ENCODE measurements around the gene DCHS2. TPM values are rescaled to one million over a fixed set of nuclear protein-coding genes. Genes with fewer than 3 reads are reported as not detected.

The DCHS2 gene
- total RNA-seq, 2 experiments from 2014 or later: not detected

DNA sequence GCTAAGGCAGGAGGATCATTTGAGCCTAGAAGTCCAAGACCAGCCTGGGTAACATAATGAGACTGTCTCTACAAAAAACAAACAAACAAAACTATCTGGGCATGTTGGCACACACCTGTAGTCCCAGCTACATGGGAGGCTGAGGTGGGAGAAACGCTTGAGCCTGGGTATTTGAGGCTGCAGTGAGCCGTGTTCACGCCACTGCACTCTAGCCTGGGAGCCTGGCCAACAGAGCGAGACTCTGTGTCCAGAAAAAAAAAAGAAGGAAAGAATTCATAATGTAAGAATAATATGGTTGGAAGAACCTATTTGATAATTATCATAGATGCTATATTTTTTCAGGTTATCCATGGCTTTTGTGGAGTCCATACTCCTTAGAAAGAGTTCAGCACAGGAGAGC, 26.0 kb upstream of the DCHS2 start:
- ChIA-PET CTCF (ENCODE audit: unreplicated experiment) (no interaction called here), POLR2A (interaction anchor here (0.6 to 2.0 kb wide), 6 partner anchors 12 to 101 kb away, joined by 3 to 8 read pairs (median 3); no protein-coding TSS in a partner anchor)
- H3K9me3 ChIP-seq (ENCODE audit: low read length): no peaks in the 10 kb centered on the region; the same call in 1 of the 2 replicates
- no peak for DNase-seq (ENCODE audit: low spot score)
- H3K36me3 ChIP-seq (ENCODE audit: insufficient read depth, low read length): no peaks in the 10 kb centered on the region
- H2AFZ ChIP-seq (ENCODE audit: low read length): no peak overlapping the region
- H3K79me2 ChIP-seq (ENCODE audit: insufficient read depth, low read depth, low read length): no peaks in the 10 kb centered on the region
- TF ChIP-seq EZH2phosphoT487 (IDR thresholded peaks at IDR 0.05; ENCODE audit: borderline replicate concordance, low read depth, low read length): no peak
- TF ChIP-seq, protein P1, sequence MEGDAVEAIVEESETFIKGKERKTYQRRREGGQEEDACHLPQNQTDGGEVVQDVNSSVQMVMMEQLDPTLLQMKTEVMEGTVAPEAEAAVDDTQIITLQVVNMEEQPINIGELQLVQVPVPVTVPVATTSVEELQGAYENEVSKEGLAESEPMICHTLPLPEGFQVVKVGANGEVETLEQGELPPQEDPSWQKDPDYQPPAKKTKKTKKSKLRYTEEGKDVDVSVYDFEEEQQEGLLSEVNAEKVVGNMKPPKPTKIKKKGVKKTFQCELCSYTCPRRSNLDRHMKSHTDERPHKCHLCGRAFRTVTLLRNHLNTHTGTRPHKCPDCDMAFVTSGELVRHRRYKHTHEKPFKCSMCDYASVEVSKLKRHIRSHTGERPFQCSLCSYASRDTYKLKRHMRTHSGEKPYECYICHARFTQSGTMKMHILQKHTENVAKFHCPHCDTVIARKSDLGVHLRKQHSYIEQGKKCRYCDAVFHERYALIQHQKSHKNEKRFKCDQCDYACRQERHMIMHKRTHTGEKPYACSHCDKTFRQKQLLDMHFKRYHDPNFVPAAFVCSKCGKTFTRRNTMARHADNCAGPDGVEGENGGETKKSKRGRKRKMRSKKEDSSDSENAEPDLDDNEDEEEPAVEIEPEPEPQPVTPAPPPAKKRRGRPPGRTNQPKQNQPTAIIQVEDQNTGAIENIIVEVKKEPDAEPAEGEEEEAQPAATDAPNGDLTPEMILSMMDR (conservative IDR thresholded peaks at IDR 0.05; ENCODE audit: low read length): no peak
- no peak overlapping the region for H3K27ac ChIP-seq (ENCODE audit: low read depth, low read length, poor library complexity, severe bottlenecking)
- H3K4me3 ChIP-seq (ENCODE audit: low read depth, low read length, poor library complexity, severe bottlenecking): no peak overlapping the region
- H3K4me1 ChIP-seq (ENCODE audit: insufficient read depth, low read length, poor library complexity, severe bottlenecking): no peaks in the 10 kb centered on the region
- H3K4me2 ChIP-seq (ENCODE audit: low read length): no peak overlapping the region
- H4K20me1 ChIP-seq (ENCODE audit: insufficient read depth, low read length): no peaks in the 10 kb centered on the region
- no peaks in the 10 kb centered on the region for H3K9me2 ChIP-seq (ENCODE audit: insufficient read depth, low read length)
- intact Hi-C loops (cut with micrococcal nuclease; ENCODE audit: unreplicated experiment): no loop called here
- no TSS peak for BruUV-seq (replicated peaks)

DNA sequence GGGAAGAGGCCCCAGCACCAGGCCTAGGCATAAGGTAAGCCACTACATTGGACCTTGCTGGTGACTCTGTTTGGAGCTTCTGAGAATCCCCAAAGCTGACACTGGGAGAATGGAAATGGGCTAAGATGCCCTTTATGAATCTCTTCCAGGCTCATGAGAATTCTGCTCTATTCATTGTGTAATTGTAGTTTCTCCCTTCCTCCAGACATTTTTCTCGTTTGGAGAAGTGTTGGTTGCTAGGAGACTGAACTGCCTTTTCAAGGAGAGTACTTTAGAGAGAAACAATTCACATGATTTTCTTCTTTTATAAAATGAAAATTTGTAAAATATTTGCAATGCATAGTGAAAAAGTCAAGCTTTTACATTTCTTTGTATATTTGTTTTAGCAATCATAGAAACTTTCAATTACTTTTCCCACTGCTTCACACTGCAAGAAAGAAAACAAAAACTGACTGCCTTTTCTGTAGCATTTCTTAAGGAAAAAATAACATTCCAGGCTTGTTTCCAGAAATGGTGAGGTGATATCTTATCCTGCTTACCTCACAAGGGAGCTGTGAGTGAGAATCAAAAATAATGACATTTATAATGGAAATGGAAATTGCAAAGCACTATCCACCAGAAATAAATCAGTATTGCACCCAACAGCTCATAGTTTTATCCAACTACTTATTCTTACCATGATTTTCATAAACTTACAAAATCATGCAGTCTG, 24.9 kb upstream of the DCHS2 start:
- no peaks in the 10 kb centered on the region for H4K20me1 ChIP-seq (ENCODE audit: insufficient read depth, low read length)
- intact Hi-C loops (cut with micrococcal nuclease; ENCODE audit: unreplicated experiment): no loop called here
- H3K79me2 ChIP-seq (ENCODE audit: insufficient read depth, low read depth, low read length): no peaks in the 10 kb centered on the region
- no peaks in the 10 kb centered on the region; the same call in 1 of the 2 replicates for H3K9me3 ChIP-seq (ENCODE audit: low read length)
- TF ChIP-seq, protein P1 (conservative IDR thresholded peaks at IDR 0.05; ENCODE audit: low read length): no peak
- TF ChIP-seq EZH2phosphoT487 (IDR thresholded peaks at IDR 0.05; ENCODE audit: borderline replicate concordance, low read depth, low read length): no peak
- DNase-seq (ENCODE audit: low spot score): no peak
- H2AFZ ChIP-seq (ENCODE audit: low read length): no peak overlapping the region
- H3K27ac ChIP-seq (ENCODE audit: low read depth, low read length, poor library complexity, severe bottlenecking): no peak overlapping the region
- no peaks in the 10 kb centered on the region for H3K4me1 ChIP-seq (ENCODE audit: insufficient read depth, low read length, poor library complexity, severe bottlenecking)
- no peak overlapping the region for H3K4me2 ChIP-seq (ENCODE audit: low read length)
- ChIA-PET CTCF (ENCODE audit: unreplicated experiment) (no interaction called here), POLR2A (interaction anchor here (0.8 to 2.0 kb wide), 4 partner anchors 8 to 100 kb away, joined by 3 to 8 read pairs (median 4); no protein-coding TSS in a partner anchor)
- BruUV-seq (replicated peaks): no TSS peak
- no peak overlapping the region for H3K4me3 ChIP-seq (ENCODE audit: low read depth, low read length, poor library complexity, severe bottlenecking)
- H3K9me2 ChIP-seq (ENCODE audit: insufficient read depth, low read length): no peaks in the 10 kb centered on the region
- H3K36me3 ChIP-seq (ENCODE audit: insufficient read depth, low read length): no peaks in the 10 kb centered on the region

DNA sequence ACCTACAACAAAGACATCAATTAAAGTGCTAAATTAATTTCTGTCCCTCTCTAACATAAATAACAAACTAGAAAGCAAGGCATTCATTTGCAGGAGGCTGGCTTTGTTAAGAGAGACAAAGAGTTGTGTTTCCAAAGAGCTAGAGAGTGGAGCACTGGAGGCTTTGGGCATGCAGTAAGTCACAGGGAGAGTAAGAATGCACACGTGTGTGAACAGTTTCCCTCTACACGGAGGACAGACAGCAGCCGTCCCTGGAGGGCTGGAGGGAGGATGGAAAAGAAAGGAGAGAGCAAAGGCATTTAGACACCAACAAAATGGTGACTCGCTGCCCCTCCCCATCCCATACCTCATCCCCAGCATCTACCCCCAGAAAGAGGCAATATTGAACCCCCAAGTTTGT, 20.4 kb upstream of the DCHS2 start:
- no peak overlapping the region for H3K27ac ChIP-seq (ENCODE audit: low read depth, low read length, poor library complexity, severe bottlenecking)
- intact Hi-C loops (cut with micrococcal nuclease; ENCODE audit: unreplicated experiment): no loop called here
- no TSS peak for BruUV-seq (replicated peaks)
- H3K36me3 ChIP-seq (ENCODE audit: insufficient read depth, low read length): no peaks in the 10 kb centered on the region
- TF ChIP-seq EZH2phosphoT487 (IDR thresholded peaks at IDR 0.05; ENCODE audit: borderline replicate concordance, low read depth, low read length): no peak
- TF ChIP-seq, protein P1 (conservative IDR thresholded peaks at IDR 0.05; ENCODE audit: low read length): no peak
- no peak for DNase-seq (ENCODE audit: low spot score)
- POLR2A ChIA-PET: no interaction called here
- H3K9me2 ChIP-seq (ENCODE audit: insufficient read depth, low read length): no peaks in the 10 kb centered on the region
- CTCF ChIA-PET (ENCODE audit: unreplicated experiment): no interaction called here
- H3K79me2 ChIP-seq (ENCODE audit: insufficient read depth, low read depth, low read length): no peaks in the 10 kb centered on the region
- H3K4me3 ChIP-seq (ENCODE audit: low read depth, low read length, poor library complexity, severe bottlenecking): no peak overlapping the region
- H4K20me1 ChIP-seq (ENCODE audit: insufficient read depth, low read length): no peaks in the 10 kb centered on the region
- H3K4me2 ChIP-seq (ENCODE audit: low read length): no peak overlapping the region
- no peak overlapping the region for H2AFZ ChIP-seq (ENCODE audit: low read length)
- H3K4me1 ChIP-seq (ENCODE audit: insufficient read depth, low read length, poor library complexity, severe bottlenecking): no peaks in the 10 kb centered on the region
- no peaks in the 10 kb centered on the region; the same call in 1 of the 2 replicates for H3K9me3 ChIP-seq (ENCODE audit: low read length)

Measured in OCI-LY7 (cell line).